Cardiac fibroblast (primary cell): ENCODE data around the gene RLBP1.

Experiments used
- DNase-seq, 2 donors: peaks; one replicate each; pipeline versions ENCODE4 v3.0.0 to v3.0.0-alpha.2; 2010; ENCODE audit warnings: low read depth in 2 of 2
- H3K4me3 ChIP-seq, 2 donors: replicated peaks in 1 of 2; 1 replicate in 1 of 2; 2 replicates in 1 of 2; pipeline ENCODE4 v1.5.1; 2011; ENCODE audit warnings: low read depth in 2 of 2, low read length in 2 of 2, mild to moderate bottlenecking in 2 of 2, moderate library complexity in 1 of 2
- TF ChIP-seq, protein P1 (sequence below): IDR thresholded peaks from one replicate; pipeline ENCODE4 v1.5.1; 2011; ENCODE audit warnings: low read depth, mild to moderate bottlenecking, low read length, inconsistent platforms

The RLBP1 gene

DNA sequence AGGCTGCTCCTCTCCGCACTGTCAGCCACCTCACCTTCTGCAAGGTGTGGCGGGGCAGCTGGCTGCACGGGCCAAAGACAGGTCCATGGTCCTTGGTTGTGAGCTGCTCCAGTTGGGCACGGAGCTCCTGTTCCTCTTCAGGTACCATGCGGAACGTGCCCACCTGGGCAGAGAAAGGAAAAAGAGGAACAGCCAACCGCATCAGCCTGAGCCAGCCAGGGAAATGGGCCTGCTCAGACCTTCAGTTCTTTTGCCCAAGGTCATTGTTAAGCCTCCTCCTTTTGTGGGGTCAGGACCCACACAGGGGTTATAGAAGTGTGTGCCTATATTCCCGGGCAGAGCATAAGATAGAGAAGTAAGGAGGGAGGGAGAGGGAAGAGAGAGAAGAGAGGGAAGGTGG, 2.8 kb downstream of the RLBP1 start:
- H3K4me3 ChIP-seq, result no peak overlapping the region
- DNase-seq, result no peak
- TF ChIP-seq, protein P1, sequence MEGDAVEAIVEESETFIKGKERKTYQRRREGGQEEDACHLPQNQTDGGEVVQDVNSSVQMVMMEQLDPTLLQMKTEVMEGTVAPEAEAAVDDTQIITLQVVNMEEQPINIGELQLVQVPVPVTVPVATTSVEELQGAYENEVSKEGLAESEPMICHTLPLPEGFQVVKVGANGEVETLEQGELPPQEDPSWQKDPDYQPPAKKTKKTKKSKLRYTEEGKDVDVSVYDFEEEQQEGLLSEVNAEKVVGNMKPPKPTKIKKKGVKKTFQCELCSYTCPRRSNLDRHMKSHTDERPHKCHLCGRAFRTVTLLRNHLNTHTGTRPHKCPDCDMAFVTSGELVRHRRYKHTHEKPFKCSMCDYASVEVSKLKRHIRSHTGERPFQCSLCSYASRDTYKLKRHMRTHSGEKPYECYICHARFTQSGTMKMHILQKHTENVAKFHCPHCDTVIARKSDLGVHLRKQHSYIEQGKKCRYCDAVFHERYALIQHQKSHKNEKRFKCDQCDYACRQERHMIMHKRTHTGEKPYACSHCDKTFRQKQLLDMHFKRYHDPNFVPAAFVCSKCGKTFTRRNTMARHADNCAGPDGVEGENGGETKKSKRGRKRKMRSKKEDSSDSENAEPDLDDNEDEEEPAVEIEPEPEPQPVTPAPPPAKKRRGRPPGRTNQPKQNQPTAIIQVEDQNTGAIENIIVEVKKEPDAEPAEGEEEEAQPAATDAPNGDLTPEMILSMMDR, result no peak

DNA sequence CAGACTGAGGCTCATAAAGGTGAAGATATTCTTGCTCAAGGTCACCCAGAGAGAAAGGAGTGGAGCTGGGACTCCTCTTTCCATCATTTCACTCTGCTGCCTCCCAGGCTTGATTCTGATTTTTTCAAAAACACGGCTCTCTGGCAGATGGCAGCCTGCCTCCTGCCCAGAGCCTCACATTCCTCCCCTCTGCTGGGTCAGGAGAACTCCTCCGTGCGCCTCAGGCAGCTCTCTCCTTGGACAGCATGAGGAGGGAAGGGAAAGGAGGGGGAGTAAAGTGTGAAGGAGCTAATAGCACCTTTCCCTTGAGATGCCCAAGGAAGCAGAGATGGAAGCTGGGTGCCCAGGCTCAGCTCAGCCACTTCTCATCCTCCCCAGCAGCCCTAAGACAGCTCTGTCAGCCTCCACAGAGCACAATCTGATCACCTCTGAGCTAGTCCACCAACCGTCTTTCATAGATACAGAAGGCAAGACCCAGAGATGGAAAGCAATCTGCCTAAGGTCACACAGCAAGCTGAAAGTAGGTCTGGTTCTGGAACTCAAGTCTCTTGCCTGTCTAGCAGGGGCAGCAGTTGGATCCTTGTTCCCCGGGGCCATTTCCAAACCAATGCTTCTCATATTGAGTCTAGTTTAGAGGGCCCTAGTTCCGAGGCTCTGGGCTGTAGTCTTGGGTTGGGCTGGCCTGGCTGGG, 3.5 kb downstream of the RLBP1 start:
- DNase-seq, result no peak

DNA sequence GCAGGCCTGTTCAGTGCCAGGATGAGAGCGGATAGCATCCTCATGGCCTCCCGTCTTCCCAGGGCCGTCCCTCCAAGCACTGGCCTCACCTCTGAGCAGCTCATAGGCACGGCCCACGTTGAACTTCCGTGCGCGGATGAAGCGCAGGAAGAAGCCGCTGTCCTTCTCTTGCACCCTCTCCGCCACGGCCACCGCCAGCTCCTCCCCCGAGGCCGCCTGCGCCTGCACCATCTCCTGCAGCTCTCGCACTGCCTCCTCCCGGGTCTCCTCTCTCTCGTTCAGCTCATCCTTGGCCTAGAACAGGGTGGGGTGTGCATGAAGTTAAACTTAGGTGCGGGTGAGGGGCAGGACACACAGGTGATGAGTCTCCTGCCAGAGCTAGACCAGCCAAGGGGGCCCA, 4.3 kb downstream of the RLBP1 start:
- TF ChIP-seq, protein P1, result no peak
- DNase-seq, result no peak
- H3K4me3 ChIP-seq, result no peak overlapping the region

More for the DNA sequence above, 3.5 kb downstream of the RLBP1 start:
- TF ChIP-seq, protein P1, result no peak
- H3K4me3 ChIP-seq, result no peak overlapping the region

DNA sequence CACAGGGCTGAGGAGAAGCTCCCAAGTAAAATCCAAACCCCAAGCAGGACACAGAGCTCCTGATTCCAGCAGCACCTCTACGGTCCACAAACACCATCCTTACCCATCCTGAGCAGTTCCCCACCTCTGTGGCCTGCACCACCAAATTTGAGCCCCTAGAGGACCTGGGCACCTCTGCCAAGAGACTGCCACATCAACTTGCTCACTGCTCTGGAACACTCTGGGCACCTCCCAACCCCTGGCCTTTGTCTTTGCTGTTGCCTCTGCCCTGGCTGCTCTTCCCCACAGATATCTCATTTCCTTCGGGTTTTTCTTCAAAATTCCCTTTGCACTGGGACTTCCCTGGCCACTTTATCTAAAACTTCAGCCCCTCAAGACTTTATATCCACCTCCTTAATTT, 5.8 kb downstream of the RLBP1 start:
- DNase-seq, result no peak
- TF ChIP-seq, protein P1, result no peak
- no peak overlapping the region for H3K4me3 ChIP-seq

DNA sequence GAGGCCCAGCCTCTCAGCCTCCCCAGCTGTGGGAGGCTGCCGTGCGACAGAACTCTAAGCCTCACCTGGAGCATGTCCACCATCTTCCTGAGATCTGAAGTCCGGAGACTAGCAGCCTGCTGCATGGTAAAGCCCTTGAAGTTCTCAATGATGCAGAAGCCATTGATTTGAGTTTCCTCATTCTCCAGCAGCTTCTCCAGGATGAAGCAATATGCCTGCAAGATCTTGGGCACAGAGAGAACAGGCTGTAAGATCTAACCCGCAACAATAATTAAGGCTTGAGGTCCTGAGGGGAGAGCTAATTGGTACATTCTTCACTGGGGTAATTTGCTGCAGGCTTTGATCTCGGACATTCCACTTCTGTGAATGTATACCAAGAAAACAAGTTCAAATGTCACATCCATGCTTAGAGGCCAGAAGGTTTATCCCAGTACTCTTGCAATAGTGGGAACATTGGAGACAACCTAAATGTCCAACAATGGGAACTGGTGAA, 9.7 kb downstream of the RLBP1 start:
- no peak overlapping the region for H3K4me3 ChIP-seq
- no peak for DNase-seq
- TF ChIP-seq, protein P1, result no peak

DNA sequence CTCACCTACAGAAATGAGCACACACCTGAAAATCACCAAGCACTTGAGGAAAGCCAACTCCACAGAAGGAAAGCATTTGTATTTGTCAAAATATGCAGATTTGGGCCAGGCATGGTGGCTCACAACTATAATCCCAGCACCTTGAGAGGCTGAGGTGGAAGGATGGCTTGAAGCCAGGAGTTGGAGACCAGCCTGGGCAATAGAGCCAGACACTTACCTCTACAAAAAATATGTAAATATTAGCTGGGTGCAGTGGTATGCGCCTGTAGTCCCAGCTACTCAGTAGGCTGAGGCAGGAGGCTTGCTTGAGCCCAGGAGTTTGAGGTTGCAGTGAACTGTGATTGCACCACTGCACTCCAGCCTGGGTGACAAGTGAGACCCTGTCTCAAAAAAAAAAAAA, 12.3 kb downstream of the RLBP1 start:
- no peak overlapping the region for H3K4me3 ChIP-seq
- DNase-seq, result no peak
- TF ChIP-seq, protein P1, result no peak

DNA sequence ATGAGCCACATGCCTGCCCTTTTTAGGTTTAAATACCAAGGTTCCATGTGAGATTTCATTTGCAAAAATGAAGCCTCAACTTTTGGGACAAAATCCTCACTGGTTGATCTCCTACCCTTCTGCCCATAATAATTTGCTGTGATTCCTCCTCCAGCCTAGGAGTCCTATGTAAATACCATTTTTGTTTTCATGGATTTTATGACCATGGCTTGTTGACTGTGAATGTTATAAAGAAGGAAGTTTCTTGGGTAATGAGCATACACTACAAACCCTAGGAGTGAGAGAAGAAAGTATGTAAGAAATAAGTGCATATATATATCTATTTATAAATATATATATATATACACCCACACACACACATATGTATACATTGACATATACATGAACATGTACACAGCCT, 13.1 kb downstream of the RLBP1 start:
- DNase-seq, result no peak
- H3K4me3 ChIP-seq, result no peak overlapping the region
- TF ChIP-seq, protein P1, result no peak
